K562 (cell line): Measurements from ENCODE around the gene UBR4. TPM values are rescaled to one million over a fixed set of nuclear protein-coding genes. Genes with fewer than 3 reads are reported as not detected.

Experiments
- ATAC-seq: fragments of 200-7000 bp; cut with Tn5 transposase; 3 replicates; pipeline ENCODE4 v1.9.1; 2020; ENCODE audit warnings: moderate library complexity
- BruUV-seq: library from RNA; stranded (reverse); fragments of 400-500 nt; replicated peaks from 2 replicates; lab custom pipeline; 2021; lab: Mats Ljungman, UMichigan
- CTCF ChIA-PET: fragments of 300-600 bp; formaldehyde crosslinking; extraction: SDS; loops from one replicate; lab custom pipeline; 2021; ENCODE audit warnings: low intra/inter-chr PET ratio; lab: Yijun Ruan, JAX
- POLR2A ChIA-PET: fragments of 300-600, 350-650 bp; sonication (Branson Sonifier 250); formaldehyde crosslinking; extraction: SDS; loops from one replicate; lab custom pipeline; 2021; ENCODE audit warnings: antibody characterized with exemption, inconsistent platforms; lab: Yijun Ruan, JAX
- DNase-seq, 4 experiments: peaks; one replicate each; pipeline versions ENCODE4 v3.0.0 to v3.0.0-alpha.2; 2011 to 2018; ENCODE audit warnings: low spot score in 3 of 4, mixed read lengths in 3 of 4; ENCODE audit errors: extremely low read depth in 1 of 4
- FAIRE-seq: peaks from 2 replicates; lab custom pipeline; 2011; peaks lifted over from hg19 to GRCh38; lab: Jason Lieb, UNC
- H2AFZ ChIP-seq: 2 replicates; pipeline ENCODE4 v1.6.0; 2011; ENCODE audit warnings: low read depth, low read length, control low read depth, inconsistent platforms
- H3K27ac ChIP-seq: fragments of 200-600 bp; 3 replicates; pipeline ENCODE4 v1.8.0; 2011; ENCODE audit warnings: low read depth, mild to moderate bottlenecking, control low read depth, inconsistent platforms, low read length, moderate library complexity, mixed read lengths; ENCODE audit errors: extremely low read depth
- H3K27me3 ChIP-seq, 2 experiments: fragments of 300-600 bp in 1 of 2; 2 replicates in 1 of 2; 3 replicates in 1 of 2; pipeline versions ENCODE4 v1.6.0 to v1.8.0; 2011; ENCODE audit warnings: inconsistent platforms in 2 of 2, low read length in 2 of 2, mild to moderate bottlenecking in 1 of 2, mixed read lengths in 1 of 2, moderate library complexity in 1 of 2; ENCODE audit not compliant: control insufficient read depth in 2 of 2, insufficient read depth in 2 of 2
- H3K36me3 ChIP-seq: fragments of 300-600 bp; 3 replicates; pipeline ENCODE4 v1.8.0; 2011; ENCODE audit warnings: mild to moderate bottlenecking, low read length, inconsistent platforms; ENCODE audit not compliant: control insufficient read depth, insufficient read depth
- H3K4me1 ChIP-seq, 2 experiments: fragments of 200-600 bp in 1 of 2; replicated peaks in 1 of 2; 2 replicates in 1 of 2; 3 replicates in 1 of 2; pipeline versions ENCODE4 v1.5.1 to v1.8.0; 2011; ENCODE audit warnings: inconsistent platforms in 2 of 2, low read length in 2 of 2, mild to moderate bottlenecking in 1 of 2, mixed read lengths in 1 of 2, moderate library complexity in 1 of 2; ENCODE audit not compliant: control insufficient read depth in 2 of 2, insufficient read depth in 2 of 2
- H3K4me2 ChIP-seq: 2 replicates; pipeline ENCODE4 v1.6.1; 2011; ENCODE audit warnings: low read length, control low read depth, inconsistent platforms, mixed read lengths; ENCODE audit not compliant: insufficient read depth
- H3K4me3 ChIP-seq: fragments of 200-600 bp; sonication (generic), shearing (Covaris generic); 2 replicates; pipeline ENCODE4 v1.5.1; 2016; ENCODE audit warnings: control low read depth, inconsistent platforms
- H3K79me2 ChIP-seq: fragments of 200-600 bp; 3 replicates; pipeline ENCODE4 v1.8.0; 2011; ENCODE audit warnings: low read length, inconsistent platforms; ENCODE audit not compliant: control insufficient read depth, insufficient read depth
- H3K9ac ChIP-seq, 2 experiments: 2 replicates each; pipeline versions ENCODE4 v1.6.0 to v1.6.1; 2011; ENCODE audit warnings: low read depth in 2 of 2, low read length in 2 of 2, control low read depth in 1 of 2, inconsistent platforms in 1 of 2, mild to moderate bottlenecking in 1 of 2, mixed read lengths in 1 of 2; ENCODE audit not compliant: insufficient read depth in 1 of 2
- H3K9me1 ChIP-seq: one replicate; pipeline ENCODE4 v1.6.0; 2011; ENCODE audit warnings: inconsistent platforms, mild to moderate bottlenecking, low read length, moderate library complexity; ENCODE audit not compliant: control insufficient read depth, insufficient read depth
- H3K9me3 ChIP-seq: replicated peaks from 2 replicates; pipeline ENCODE4 v1.5.1; 2011; ENCODE audit warnings: low read depth, low read length, inconsistent platforms; ENCODE audit not compliant: control insufficient read depth, insufficient read depth
- H4K20me1 ChIP-seq: replicated peaks from 2 replicates; pipeline ENCODE4 v1.6.1; 2011; ENCODE audit warnings: low read length, inconsistent platforms, mixed read lengths; ENCODE audit not compliant: control insufficient read depth, insufficient read depth
- ARID1B ChIP-seq: fragments of 450-650 bp; IDR thresholded peaks from 2 replicates; pipeline ENCODE4 v1.6.1; 2016; ENCODE audit warnings: antibody characterized with exemption, mild to moderate bottlenecking, inconsistent platforms
- MCM5 ChIP-seq: fragments of 450-650 bp; IDR thresholded peaks from 2 replicates; pipeline ENCODE4 v1.6.1; 2016; ENCODE audit warnings: low read depth
- MYBL2 ChIP-seq, 2 experiments: fragments of 450-650 bp in 1 of 2; sonication (generic) in 1 of 2; formaldehyde crosslinking in 1 of 2; IDR thresholded peaks; 2 replicates each; pipeline versions ENCODE4 v1.6.1 to v1.8.1; 2017 to 2022; ENCODE audit warnings: borderline replicate concordance in 1 of 2, inconsistent platforms in 1 of 2, low read depth in 1 of 2, mild to moderate bottlenecking in 1 of 2, missing genetic modification reagents in 1 of 2, moderate library complexity in 1 of 2
- PHF8 ChIP-seq: fragments of 200-600 bp; sonication (generic); IDR thresholded peaks from 2 replicates; pipeline ENCODE4 v1.6.1; 2012; ENCODE audit warnings: mixed run types, mild to moderate bottlenecking, inconsistent platforms, low read length, moderate library complexity, borderline replicate concordance
- ZNF280B ChIP-seq: fragments of 250-450 bp; sonication (Bioruptor Pico); IDR thresholded peaks from 2 replicates; pipeline ENCODE4 v1.5.1; 2021; ENCODE audit warnings: mild to moderate bottlenecking
- ZNF3 ChIP-seq: fragments of 250-450 bp; sonication (Bioruptor Pico); IDR thresholded peaks from 2 replicates; pipeline ENCODE4 v1.5.0; 2021; ENCODE audit warnings: mild to moderate bottlenecking, moderate library complexity
- WGBS: fragments of 100-300 bp; shearing (Covaris generic); methylation state at CpG from one replicate; pipeline ENCODE4 v1.1.6; 2016; ENCODE audit warnings: low coverage, mixed read lengths; ENCODE audit not compliant: insufficient coverage; ENCODE audit errors: missing lambda C conversion rate; 5-methylcytosine and 5-hydroxymethylcytosine counted together
- in situ Hi-C: fragments of 300-500 bp; cut with MboI; formaldehyde crosslinking; loops from 4 replicates; pipeline ENCODE4 v1.15.0; 2018; ENCODE audit warnings: inconsistent platforms, mixed read lengths
- intact Hi-C: fragments of 100-400 bp; cut with micrococcal nuclease; formaldehyde crosslinking; loops from 2 replicates; pipeline ENCODE4 v1.14.2; 2022
- polyA plus RNA-seq, 8 experiments: library from polyadenylated mRNA; depleted of rRNA in 4 of 8; stranded (reverse) in 5 of 8; unstranded in 3 of 8; fragments of >200 nt; fragmentation: Nextera tagmentation in 2 of 8; fragmentation: Illumina TruSeq in 1 of 8; extraction: Ambion mirVana in 2 of 8; extraction: Trizol in 1 of 8; gene quantifications; 2 replicates each; pipeline versions ENCODE4 v1.2.1 to v1.2.3, GENCODE V29; 2011 to 2014; ENCODE audit warnings: inconsistent platforms in 1 of 8, missing spikeins in 1 of 8
- total RNA-seq, 7 experiments: library from RNA; depleted of rRNA in 6 of 7; stranded (reverse); fragments of >200 nt in 6 of 7; fragmentation: Illumina TruSeq in 2 of 7; extraction: Trizol in 2 of 7; gene quantifications; 2 replicates each; pipeline versions ENCODE4 v1.2.1 to v1.2.3, GENCODE V29; 2011 to 2021; ENCODE audit warnings: low replicate concordance in 1 of 7
- TF ChIP-seq, protein P1 (sequence below): fragments of 250-450 bp; sonication (Bioruptor Pico); IDR thresholded peaks from 2 replicates; pipeline ENCODE4 v1.4.0; 2020; ENCODE audit warnings: borderline replicate concordance

The UBR4 gene
- total and polyA plus RNA-seq, 9 of the 15 experiments (the other 6 are each of a cell fraction or from before 2014, with no cell fraction given): 55.4 to 277 (median 123) TPM

DNA sequence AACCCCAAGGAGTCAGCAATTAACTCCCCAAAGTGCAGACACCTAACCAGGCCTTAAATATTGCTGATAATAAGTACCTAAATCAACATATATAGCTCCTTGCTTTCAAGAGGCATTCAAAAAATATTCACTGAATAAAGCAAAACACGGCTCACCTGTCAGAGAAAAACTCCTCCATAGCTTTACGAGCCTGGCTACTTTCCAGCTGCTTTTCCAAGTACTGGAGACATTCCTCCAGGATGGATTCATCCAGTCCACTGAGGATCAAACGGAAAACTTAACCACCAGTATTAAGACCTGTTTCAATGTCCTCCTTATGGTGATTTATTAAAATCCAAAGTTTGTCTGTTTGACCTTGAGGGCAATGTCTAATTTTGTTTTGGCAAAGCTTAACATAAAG, 44.6 kb downstream of the UBR4 start (continued):
- TF ChIP-seq ZNF280B (CRISPR knock-in tag) (no peak), ZNF3 (CRISPR knock-in tag) (no peak)
- TF ChIP-seq, protein P1, sequence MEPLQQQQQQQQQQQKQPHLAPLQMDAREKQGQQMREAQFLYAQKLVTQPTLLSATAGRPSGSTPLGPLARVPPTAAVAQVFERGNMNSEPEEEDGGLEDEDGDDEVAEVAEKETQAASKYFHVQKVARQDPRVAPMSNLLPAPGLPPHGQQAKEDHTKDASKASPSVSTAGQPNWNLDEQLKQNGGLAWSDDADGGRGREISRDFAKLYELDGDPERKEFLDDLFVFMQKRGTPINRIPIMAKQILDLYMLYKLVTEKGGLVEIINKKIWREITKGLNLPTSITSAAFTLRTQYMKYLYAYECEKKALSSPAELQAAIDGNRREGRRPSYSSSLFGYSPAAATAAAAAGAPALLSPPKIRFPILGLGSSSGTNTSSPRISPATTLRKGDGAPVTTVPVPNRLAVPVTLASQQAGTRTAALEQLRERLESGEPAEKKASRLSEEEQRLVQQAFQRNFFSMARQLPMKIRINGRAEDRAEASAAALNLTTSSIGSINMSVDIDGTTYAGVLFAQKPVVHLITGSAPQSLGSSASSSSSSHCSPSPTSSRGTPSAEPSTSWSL: no peak

DNA sequence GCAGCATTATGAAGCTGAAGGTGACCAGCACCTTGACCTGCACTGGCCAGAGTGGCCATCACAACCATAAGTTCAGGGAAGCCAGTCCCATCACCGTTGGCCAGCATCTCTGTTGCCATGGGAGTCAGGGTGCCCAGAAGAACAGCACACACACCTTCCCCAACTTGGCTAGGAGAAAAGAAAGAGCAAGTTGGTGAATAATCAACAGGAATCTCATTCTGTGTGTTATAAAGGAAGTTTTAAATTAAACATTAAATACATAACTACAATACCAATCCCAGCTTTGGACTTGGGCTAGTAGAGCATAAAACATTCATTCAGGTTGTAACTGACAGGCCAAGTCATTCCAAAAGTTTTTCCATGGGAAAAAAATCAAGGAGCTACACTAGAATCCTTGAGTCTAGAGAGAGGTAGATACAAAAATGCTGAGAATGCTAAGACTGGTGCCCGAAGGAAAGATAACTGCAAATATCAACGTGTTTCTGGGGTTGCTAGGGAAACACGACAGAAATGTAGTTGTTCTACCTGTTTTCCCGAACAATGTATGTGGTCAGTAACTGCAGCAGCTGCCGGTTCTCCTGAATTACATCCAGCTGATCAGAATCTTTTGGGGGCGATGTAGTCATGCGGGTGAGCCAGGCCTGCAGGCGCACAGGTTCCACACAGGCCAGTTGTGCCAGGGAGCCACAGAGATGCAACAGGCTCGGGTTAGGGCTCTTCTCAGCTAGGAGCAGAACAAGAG, 45.6 kb downstream of the UBR4 start:
- H2AFZ ChIP-seq: no peak overlapping the region
- in situ Hi-C loops: no loop called here
- intact Hi-C loops: no loop called here
- H3K4me3 ChIP-seq: no peak overlapping the region
- no peaks in the 10 kb centered on the region for H3K9me1 ChIP-seq
- no peak for TF ChIP-seq PHF8
- no peak for TF ChIP-seq ARID1B
- TF ChIP-seq MYBL2 (IDR thresholded peaks at IDR 0.05; ENCODE audit: low read depth): no peak
- no peak for TF ChIP-seq MYBL2 (CRISPR knock-in tag; IDR thresholded peaks at IDR 0.05; ENCODE audit: borderline replicate concordance)
- no peak for TF ChIP-seq MCM5
- DNase-seq: no peak
- no peaks in the 10 kb centered on the region for H3K27me3 ChIP-seq
- FAIRE-seq: no peak
- 94% methylated on average over 10 of the region's 10 CpGs for WGBS
- H3K79me2 ChIP-seq: no peaks in the 10 kb centered on the region
- no TSS peak for BruUV-seq
- CTCF ChIA-PET: no interaction called here
- no peaks in the 10 kb centered on the region for H4K20me1 ChIP-seq
- no peaks in the 10 kb centered on the region for H3K9me3 ChIP-seq
- peaks cover 99% of the 10 kb centered on the region for H3K36me3 ChIP-seq
- no peak overlapping the region for H3K9ac ChIP-seq
- H3K27ac ChIP-seq: no peak overlapping the region
- H3K4me2 ChIP-seq: no peak overlapping the region
- POLR2A ChIA-PET: interaction anchor here (0.9 to 2.8 kb wide), 5 partner anchors 12 to 46 kb away, joined by 3 to 10 read pairs (median 4); no protein-coding TSS in a partner anchor
- ATAC-seq: no peak
- peaks cover 0 to 2% of the 10 kb centered on the region in 2 experiments; a peak in 2 of 5 replicates for H3K4me1 ChIP-seq
